Endometrium (tissue), 2 donors: ENCODE results near the gene LRMDA.
"Not testable (repeated sequence)": the region's sequence is repeated elsewhere in the genome, so short reads cannot be mapped to it uniquely, and the experiment has no call there.

ENCODE experiments used
- FAIRE-seq: peaks from 2 replicates; lab custom pipeline; 2012; peaks lifted over from hg19 to GRCh38; lab: Jason Lieb, UNC
- donor health status: control.
- donor health status: control.

The LRMDA gene

GRCh38 chr10:76126607-76127527 is 695.4 kb downstream of the LRMDA start:
- FAIRE-seq: no peak

DNA sequence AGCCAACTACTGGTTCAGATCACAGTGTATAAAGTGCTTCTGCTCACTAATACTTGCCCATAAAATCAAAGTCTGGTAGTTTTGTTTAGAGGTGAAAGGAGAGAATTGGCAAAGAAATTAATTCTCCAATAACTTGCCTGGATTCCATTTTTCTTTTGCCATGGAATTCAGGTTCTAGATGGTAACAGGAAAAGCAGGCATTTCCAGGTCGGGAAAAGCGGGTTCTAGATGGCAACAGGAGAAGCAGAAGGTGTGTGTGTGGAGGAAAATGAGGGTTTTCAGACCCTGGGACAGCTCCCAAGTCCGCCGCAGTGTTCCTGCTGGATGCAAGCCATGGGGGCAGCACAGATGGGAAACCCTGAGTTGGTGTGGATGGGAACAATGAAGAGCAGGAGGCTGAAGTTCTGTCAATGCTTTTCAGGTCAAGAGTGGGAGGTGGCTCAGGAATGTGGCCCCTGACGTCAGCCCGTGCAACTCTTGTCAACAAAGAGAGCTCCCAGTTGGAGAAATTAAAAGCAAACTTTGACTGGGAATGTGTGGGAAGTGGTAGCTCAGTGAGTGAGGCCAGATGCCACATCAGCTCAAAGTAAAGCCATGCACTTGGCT is 696.7 kb downstream of the LRMDA start:
- no peak for FAIRE-seq

- no peak for FAIRE-seq
Observed at GRCh38 chr10:76129213-76129612, 697.8 kb downstream of the LRMDA start.

GRCh38 chr10:76130892-76131291 is 699.5 kb downstream of the LRMDA start:
- no peak for FAIRE-seq

- no peak for FAIRE-seq
Observed at GRCh38 chr10:76133597-76134255, 702.3 kb downstream of the LRMDA start.

- FAIRE-seq: no peak
Observed at GRCh38 chr10:76136961-76137360, 705.5 kb downstream of the LRMDA start.

DNA sequence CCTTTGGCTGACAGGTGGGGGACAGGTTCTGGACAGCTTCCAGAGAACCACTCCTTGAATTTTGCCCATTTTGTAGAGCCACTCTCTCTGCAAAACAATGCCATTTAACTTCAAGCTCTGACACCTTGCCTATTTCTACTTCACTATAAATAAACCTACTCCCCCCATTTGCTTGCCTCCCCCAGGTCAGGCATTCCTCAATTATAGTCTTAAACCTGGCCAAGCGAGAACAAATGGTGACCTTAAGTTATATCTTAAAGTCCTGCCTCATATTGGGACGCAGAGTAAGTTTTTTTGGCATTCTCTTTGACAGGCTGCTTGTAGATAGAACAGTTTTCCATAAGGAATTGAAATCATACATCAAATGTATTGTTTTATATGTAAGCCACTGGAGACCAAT is 706.9 kb downstream of the LRMDA start:
- FAIRE-seq: no peak

DNA sequence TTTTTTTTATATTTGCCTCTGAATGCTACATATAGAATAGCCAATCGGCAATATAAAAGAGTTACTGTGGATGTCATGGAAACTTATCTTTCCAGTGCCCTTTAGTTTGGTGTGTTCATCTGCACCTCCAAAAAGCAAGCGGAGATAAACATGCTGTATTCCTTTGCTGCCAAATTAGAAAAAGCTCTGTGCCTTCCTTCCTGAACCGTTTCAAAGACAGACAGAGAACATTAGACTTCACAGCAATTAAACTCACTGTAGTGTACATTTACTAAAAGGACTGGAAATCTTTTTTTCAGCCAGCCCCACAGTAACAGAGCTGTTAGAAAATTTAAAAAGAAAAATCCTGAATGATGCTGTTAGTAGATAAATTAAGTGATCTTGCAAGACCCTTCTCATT is 707.5 kb downstream of the LRMDA start:
- FAIRE-seq: no peak

GRCh38 chr10:76139431-76139830 is 708.0 kb downstream of the LRMDA start:
- FAIRE-seq: no peak

- FAIRE-seq: no peak
Observed at GRCh38 chr10:76141376-76141775, 710.0 kb downstream of the LRMDA start.

GRCh38 chr10:76148217-76148616 is 716.8 kb downstream of the LRMDA start:
- not testable (repeated sequence) for FAIRE-seq

DNA sequence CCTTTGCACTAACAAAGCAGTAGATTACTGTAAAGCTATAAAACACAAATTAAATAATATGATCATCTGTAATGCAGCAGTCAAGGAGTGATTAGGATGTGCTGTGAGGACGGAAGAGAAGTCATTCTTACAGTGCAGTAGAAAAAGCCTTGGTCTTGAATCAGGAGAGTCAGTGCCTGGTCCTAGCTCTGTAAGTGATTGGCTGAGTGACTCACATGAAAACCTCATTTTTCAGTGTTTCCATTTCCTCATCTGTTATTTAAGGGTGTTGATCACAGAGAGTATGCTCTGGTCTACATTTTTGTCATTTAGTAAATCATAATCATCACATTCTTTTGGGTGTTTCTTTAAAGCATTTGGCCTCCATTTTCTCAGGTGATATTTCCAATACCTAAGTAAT is 717.8 kb downstream of the LRMDA start:
- FAIRE-seq: no peak

- no peak for FAIRE-seq
Observed at GRCh38 chr10:76149602-76150138, 718.2 kb downstream of the LRMDA start.

DNA sequence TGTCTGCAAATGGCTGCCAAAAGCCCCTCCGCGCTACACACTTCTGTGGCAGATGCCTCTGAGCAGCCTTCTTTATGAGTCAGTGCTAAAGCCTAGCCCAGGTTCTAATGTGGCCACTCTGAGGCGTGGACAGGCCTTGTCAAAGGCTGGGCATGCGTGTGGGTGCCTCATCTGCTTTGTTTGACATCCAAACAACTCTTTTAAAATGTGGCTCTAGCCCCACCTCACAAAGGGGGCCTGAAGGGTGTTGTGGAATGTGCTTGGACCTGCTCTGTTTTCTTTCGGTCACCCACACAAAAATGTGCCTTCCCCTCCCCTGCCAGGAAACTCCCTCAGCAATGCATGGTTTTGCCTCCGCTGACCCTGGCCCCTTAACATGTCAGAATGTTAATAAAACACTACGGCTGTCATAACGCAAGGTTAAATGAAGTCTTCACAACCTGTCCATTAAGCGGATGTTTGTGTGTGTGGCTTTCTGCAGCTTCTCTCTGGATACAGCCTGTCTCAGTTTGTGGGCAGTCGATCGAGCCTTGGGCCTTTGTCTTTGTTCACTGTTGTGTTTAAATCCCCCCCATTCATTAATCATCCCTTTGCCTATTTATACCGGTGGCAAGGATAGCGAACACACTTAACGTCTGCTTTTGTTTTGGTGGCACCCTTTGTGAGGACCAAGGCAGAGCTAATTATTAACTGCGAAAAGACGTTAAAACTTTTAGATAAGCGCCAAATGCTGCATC is 718.9 kb downstream of the LRMDA start:
- peak; percentile 57 for FAIRE-seq

- no peak for FAIRE-seq
Observed at GRCh38 chr10:76150876-76151288, 719.5 kb downstream of the LRMDA start.

- no peak for FAIRE-seq
Observed at GRCh38 chr10:76152186-76152585, 720.8 kb downstream of the LRMDA start.

DNA sequence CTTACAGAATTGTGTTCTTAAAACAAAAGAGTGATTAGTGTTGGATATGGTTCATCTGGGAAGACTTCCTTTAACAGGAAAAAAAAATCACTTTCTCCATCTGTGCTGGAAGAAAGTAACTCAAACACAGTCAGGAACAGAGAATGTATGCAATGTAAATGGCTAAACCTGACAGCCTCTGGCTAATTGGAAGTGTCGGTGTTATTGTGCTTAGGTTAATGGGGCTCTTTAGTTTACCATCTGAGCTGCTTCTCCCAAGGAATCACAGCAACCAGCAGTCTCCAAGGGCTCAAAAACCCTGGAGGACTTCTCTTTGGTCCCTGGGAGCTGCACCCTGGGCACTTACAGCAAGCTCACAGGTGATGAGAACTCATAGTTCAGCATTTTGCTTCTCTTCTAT is 724.5 kb downstream of the LRMDA start:
- FAIRE-seq: no peak

- FAIRE-seq: no peak
Observed at GRCh38 chr10:76160446-76161300, 729.2 kb downstream of the LRMDA start.

GRCh38 chr10:76161301-76161582 is 729.8 kb downstream of the LRMDA start:
- FAIRE-seq: no peak

DNA sequence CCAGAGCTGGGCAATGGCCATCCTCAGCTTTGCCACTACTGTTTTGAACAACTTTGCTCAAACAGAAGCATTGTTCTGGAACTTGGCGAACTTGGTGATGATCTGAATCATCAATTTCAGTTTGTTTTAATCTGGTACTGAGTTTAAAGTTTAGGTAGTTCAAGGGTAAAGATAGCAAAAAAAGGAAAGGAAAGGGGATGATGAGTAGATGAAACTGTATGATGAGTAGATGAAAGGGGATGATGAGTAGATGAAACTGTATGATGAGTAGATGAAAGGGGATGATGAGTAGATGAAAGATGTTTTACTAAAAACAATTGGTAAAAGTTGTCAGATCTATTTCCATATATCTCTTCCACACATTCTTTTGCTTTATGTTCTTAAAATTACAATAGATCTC is 737.0 kb downstream of the LRMDA start:
- FAIRE-seq: no peak

DNA sequence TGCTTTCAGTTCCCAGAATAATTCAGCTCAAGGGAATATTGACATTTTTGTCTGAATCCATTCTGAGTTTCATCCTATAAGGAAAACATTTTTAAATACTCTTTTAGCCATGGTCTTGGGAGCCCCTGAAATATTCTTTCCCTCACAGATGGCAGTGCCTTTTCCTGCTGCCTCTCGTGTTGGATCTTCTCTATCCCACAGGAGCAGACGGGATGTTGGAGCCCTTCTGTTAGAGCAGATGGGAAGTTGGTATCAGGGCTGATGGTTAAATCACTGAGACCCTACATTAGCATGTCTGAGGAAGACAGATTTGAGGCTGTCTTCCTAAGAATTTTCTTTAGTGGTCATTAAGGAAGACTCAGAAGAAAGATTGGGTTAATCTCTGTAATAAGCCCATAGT is 737.8 kb downstream of the LRMDA start:
- no peak for FAIRE-seq
